Keratinocyte (primary cell): ENCODE data around the gene FBXO34. TPM values are rescaled to one million over a fixed set of nuclear protein-coding genes. Genes with fewer than 3 reads are reported as not detected.

Source experiments
- DNase-seq: peaks from one replicate; pipeline ENCODE4 v3.0.0-alpha.2; 2011; ENCODE audit warnings: low read depth, missing footprints, low spot score
- FAIRE-seq: peaks from 2 replicates; lab custom pipeline; 2011; peaks lifted over from hg19 to GRCh38; lab: Jason Lieb, UNC
- H2AFZ ChIP-seq: 2 replicates; pipeline ENCODE4 v1.6.0; 2012; ENCODE audit warnings: low read length, control low read depth, inconsistent platforms; ENCODE audit not compliant: control insufficient read depth
- H3K27ac ChIP-seq: 2 replicates; pipeline ENCODE4 v1.5.1; 2011; ENCODE audit warnings: low read length; ENCODE audit not compliant: control insufficient read depth, insufficient read depth
- H3K27me3 ChIP-seq: 3 replicates; pipeline ENCODE4 v1.6.0; 2011; ENCODE audit warnings: low read length; ENCODE audit not compliant: control insufficient read depth, insufficient read depth; ENCODE audit errors: extremely low read depth
- H3K36me3 ChIP-seq, 2 experiments: 2 replicates in 1 of 2; 3 replicates in 1 of 2; pipeline ENCODE4 v1.5.1; 2011; ENCODE audit warnings: low read length in 2 of 2, mild to moderate bottlenecking in 1 of 2; ENCODE audit not compliant: control insufficient read depth in 2 of 2, insufficient read depth in 2 of 2; ENCODE audit errors: extremely low read depth in 1 of 2
- H3K4me1 ChIP-seq: 3 replicates; pipeline ENCODE4 v1.5.1; 2011; ENCODE audit warnings: low read length; ENCODE audit not compliant: control insufficient read depth, insufficient read depth; ENCODE audit errors: extremely low read depth
- H3K4me2 ChIP-seq: 3 replicates; pipeline ENCODE4 v1.6.0; 2011; ENCODE audit warnings: low read depth, low read length; ENCODE audit not compliant: control insufficient read depth, insufficient read depth; ENCODE audit errors: extremely low read depth
- H3K4me3 ChIP-seq, 3 experiments: fragments of 200-600 bp in 1 of 3; sonication (generic) in 1 of 3; 2 replicates in 2 of 3; 3 replicates in 1 of 3; pipeline ENCODE4 v1.5.1; 2011 to 2016; ENCODE audit warnings: low read length in 3 of 3, mild to moderate bottlenecking in 3 of 3, control low read depth in 2 of 3, inconsistent platforms in 1 of 3, low read depth in 1 of 3, mixed read lengths in 1 of 3, mixed run types in 1 of 3, moderate library complexity in 1 of 3; ENCODE audit not compliant: control insufficient read depth in 2 of 3, insufficient read depth in 2 of 3; ENCODE audit errors: extremely low read depth in 1 of 3
- H3K79me2 ChIP-seq: 2 replicates; pipeline ENCODE4 v1.6.0; 2012; ENCODE audit warnings: low read length; ENCODE audit not compliant: control insufficient read depth, insufficient read depth
- H3K9ac ChIP-seq: 3 replicates; pipeline ENCODE4 v1.6.0; 2011; ENCODE audit warnings: low read length; ENCODE audit not compliant: control insufficient read depth, insufficient read depth; ENCODE audit errors: extremely low read depth
- H3K9me1 ChIP-seq: 3 replicates; pipeline ENCODE4 v1.6.0; 2011; ENCODE audit warnings: low read length; ENCODE audit not compliant: control insufficient read depth, insufficient read depth; ENCODE audit errors: extremely low read depth
- H3K9me3 ChIP-seq: 2 replicates; pipeline ENCODE4 v1.5.1; 2012; ENCODE audit warnings: low read depth, low read length; ENCODE audit not compliant: control insufficient read depth
- H4K20me1 ChIP-seq: 3 replicates; pipeline ENCODE4 v1.6.0; 2011; ENCODE audit warnings: low read length; ENCODE audit not compliant: control insufficient read depth, insufficient read depth; ENCODE audit errors: extremely low read depth
- EZH2 ChIP-seq: IDR thresholded peaks from one replicate; pipeline ENCODE4 v1.6.1; 2012; ENCODE audit warnings: inconsistent platforms, mild to moderate bottlenecking, low read length, moderate library complexity
- dilution Hi-C: fragments of 300-500 bp; cut with MboI; formaldehyde crosslinking; loops from one replicate; pipeline ENCODE4 v1.7.0; 2020; ENCODE audit warnings: low sequenced_read_pairs; ENCODE audit not compliant: extremely low pct_ligation_motif_present
- polyA plus RNA-seq, 5 experiments: library from polyadenylated mRNA; depleted of rRNA in 3 of 5; stranded (reverse) in 3 of 5; stranded (forward) in 1 of 5; unstranded in 1 of 5; fragments of >200 nt; gene quantifications; 1 replicate in 1 of 5; 2 replicates in 3 of 5; 3 replicates in 1 of 5; pipeline versions ENCODE4 v1.2.1 to v1.2.3, GENCODE V29; 2011 to 2012; ENCODE audit warnings: missing spikeins in 2 of 5, low read depth in 1 of 5, low replicate concordance in 1 of 5
- TF ChIP-seq, protein P1 (sequence below), 3 experiments: IDR thresholded peaks in 1 of 3; conservative IDR thresholded peaks in 1 of 3; optimal IDR thresholded peaks in 1 of 3; 2 replicates in 2 of 3; 3 replicates in 1 of 3; pipeline versions ENCODE3 to v1.5.1; 2011; ENCODE audit warnings: low read length in 3 of 3, mild to moderate bottlenecking in 3 of 3, moderate library complexity in 2 of 3, control low read depth in 1 of 3, inconsistent platforms in 1 of 3; ENCODE audit not compliant: insufficient read depth in 2 of 3; ENCODE audit errors: extremely low read depth in 1 of 3

FBXO34 gene
- polyA plus RNA-seq, 1 donor (not counting 4 experiments of a cell fraction or from before 2014, with no cell fraction given), result 18.0 TPM

GRCh38 chr14:55372423-55372822 is 101.2 kb downstream of the FBXO34 start:
- Histone ChIP-seq H3K4me3 (no peak overlapping the region), H3K9ac (no peak overlapping the region), H3K27ac (no peak overlapping the region), H3K79me2 (no peaks in the 10 kb centered on the region), H3K4me2 (no peak overlapping the region), H3K36me3 (peaks cover 6 to 15% of the 10 kb centered on the region in 2 experiments), H3K9me3 (no peaks in the 10 kb centered on the region), H3K9me1 (no peaks in the 10 kb centered on the region), H3K27me3 (no peaks in the 10 kb centered on the region), H2AFZ (no peak overlapping the region), H4K20me1 (no peaks in the 10 kb centered on the region), H3K4me1 (peaks cover 10% of the 10 kb centered on the region)
- no peak for FAIRE-seq
- dilution Hi-C loops, result no loop called here
- TF ChIP-seq, protein P1, sequence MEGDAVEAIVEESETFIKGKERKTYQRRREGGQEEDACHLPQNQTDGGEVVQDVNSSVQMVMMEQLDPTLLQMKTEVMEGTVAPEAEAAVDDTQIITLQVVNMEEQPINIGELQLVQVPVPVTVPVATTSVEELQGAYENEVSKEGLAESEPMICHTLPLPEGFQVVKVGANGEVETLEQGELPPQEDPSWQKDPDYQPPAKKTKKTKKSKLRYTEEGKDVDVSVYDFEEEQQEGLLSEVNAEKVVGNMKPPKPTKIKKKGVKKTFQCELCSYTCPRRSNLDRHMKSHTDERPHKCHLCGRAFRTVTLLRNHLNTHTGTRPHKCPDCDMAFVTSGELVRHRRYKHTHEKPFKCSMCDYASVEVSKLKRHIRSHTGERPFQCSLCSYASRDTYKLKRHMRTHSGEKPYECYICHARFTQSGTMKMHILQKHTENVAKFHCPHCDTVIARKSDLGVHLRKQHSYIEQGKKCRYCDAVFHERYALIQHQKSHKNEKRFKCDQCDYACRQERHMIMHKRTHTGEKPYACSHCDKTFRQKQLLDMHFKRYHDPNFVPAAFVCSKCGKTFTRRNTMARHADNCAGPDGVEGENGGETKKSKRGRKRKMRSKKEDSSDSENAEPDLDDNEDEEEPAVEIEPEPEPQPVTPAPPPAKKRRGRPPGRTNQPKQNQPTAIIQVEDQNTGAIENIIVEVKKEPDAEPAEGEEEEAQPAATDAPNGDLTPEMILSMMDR (optimal IDR thresholded peaks at IDR 0.05 in 1 of 3, IDR thresholded peaks at IDR 0.05 in 1 of 3, conservative IDR thresholded peaks at IDR 0.05 in 1 of 3; ENCODE audit: extremely low read depth in 1 of 3, insufficient read depth in 2 of 3, low read length in 3 of 3), result no peak
- no peak for TF ChIP-seq EZH2
- no peak for DNase-seq

GRCh38 chr14:55372825-55373224 is 101.6 kb downstream of the FBXO34 start:
- peaks cover 6 to 15% of the 10 kb centered on the region in 2 experiments for H3K36me3 ChIP-seq
- no peaks in the 10 kb centered on the region for H3K27me3 ChIP-seq
- H4K20me1 ChIP-seq, result no peaks in the 10 kb centered on the region
- H3K9me3 ChIP-seq, result no peaks in the 10 kb centered on the region
- FAIRE-seq, result no peak
- H3K4me3 ChIP-seq, result no peak overlapping the region
- DNase-seq, result no peak
- peaks cover 10% of the 10 kb centered on the region for H3K4me1 ChIP-seq
- dilution Hi-C loops, result no loop called here
- H3K9ac ChIP-seq, result no peak overlapping the region
- no peak overlapping the region for H3K4me2 ChIP-seq
- no peak overlapping the region for H2AFZ ChIP-seq
- H3K9me1 ChIP-seq, result no peaks in the 10 kb centered on the region
- no peak for TF ChIP-seq EZH2
- no peak overlapping the region for H3K27ac ChIP-seq
- H3K79me2 ChIP-seq, result no peaks in the 10 kb centered on the region
